HG03354 (cell line): Measurements from ENCODE around the gene GFY.

ENCODE experiments used
- ATAC-seq: cut with Tn5 transposase; IDR thresholded peaks from one replicate; pipeline ENCODE4 v1.9.1; 2021; ENCODE audit warnings: mild to moderate bottlenecking; ENCODE audit not compliant: unreplicated experiment, poor library complexity, severe bottlenecking

GFY gene

DNA sequence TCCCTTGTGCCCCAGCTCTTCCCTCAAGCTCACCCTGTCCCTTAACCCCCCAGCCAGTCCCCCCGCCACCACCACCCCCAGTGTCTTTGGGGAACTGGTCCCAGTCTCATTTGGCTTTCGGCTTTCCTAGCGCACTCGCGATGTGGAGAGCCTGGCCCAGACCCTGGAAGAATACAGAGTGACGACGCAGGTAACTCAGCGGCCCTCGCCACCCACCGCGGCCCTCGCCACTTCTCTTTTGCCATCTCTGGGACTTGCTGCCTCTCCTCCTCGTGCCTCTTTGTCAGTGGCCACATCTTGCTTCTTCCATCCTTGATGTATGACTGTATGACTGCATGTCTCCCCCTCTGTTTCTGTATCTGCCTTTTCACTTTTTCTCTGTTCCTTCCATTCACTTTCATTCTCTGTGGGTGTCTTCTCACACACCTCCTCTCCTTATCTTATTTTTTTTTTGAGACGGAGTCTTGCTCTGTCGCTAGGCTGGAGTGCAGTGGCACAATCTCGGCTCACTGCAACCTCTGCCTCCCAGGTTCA lies 17.6 kb upstream of the GFY start:
- no peak for ATAC-seq

DNA sequence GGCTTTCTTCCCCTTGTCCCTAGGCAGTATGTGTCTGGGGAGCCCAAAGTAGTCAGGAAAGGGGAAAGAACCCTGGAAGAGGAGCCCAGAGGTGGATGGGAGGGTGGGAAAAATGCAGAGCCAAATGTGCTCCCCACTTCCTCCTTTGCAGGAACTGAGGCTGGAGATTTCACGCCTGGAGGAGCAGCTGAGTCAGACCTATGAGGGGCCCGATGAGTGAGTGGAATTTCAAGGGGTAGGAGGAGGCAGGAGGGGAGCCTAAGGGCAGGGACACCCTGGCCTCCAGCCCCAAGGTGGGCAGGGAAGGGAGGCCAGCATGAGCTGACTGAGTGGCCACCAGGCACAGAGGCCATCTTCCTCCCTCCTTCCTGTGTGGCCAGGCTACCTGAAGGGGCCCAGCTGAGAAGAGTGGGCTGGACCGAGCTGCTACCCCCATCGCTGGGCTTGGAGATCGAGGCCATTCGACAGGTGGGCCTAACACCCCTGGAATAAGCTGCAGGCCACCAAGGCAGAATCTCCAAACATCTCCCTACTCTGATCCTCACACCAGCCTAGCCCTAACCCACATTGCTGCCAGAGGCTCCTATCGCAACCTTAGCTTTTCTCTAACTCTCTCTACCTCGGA lies 16.3 kb upstream of the GFY start:
- no peak for ATAC-seq

DNA sequence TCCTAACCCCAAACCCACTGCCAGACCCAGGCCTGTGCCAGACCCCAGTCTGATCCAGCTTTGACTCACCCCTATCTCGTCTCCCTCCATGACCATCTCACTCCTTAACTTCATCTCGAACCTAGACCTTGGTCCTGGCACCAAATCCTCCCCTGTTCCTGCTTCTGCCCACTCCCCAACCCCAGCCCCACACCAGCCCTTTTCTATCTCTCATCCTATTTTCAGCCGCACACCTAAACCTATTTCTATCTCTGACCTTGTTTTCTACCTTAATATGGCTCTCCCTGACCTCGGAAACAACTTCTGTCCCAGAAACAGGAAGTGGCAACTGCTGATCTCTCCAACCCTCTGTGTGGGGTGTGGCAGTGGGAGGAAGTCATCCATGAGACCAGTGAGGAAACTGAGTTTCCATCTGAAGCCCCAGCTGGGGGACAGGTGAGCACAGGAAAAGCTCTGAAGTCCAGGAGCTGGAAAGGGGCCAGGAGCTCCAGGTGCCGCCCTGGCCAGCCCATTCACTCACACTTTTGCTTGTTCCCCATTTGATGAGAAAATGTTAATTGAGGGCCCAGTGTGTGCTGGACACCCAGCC lies 15.7 kb upstream of the GFY start:
- no peak for ATAC-seq

DNA sequence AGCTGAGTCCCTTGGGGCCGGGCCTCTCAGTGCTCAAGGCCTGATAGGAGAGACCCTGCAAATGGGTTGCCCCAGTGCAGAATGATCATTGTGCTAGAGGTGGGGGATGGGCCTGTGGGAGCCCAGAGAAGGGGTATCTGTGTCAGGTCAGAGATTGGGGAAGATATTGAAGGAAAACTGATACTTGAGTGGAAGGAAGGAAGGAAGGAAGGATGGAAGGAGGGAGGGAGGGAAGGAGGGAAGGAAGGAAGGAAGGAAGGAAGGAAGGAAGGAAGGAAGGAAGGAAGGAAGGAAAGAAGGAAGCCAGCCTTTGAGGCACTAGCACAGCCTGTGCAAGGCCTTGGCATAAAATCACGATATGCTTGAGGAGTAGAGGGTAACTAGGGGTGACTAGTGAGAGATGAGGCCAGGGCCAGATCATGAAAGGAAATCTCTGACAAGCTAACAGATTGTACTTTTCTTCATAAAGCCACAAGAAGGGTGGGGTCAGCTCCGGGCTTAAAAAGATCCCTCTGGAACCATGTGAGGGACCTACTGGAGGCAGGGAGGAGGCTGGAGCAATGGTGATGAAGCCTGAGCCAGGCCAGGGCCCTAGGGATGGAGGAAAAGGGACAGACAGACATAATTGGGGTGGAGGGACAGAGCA lies 13.4 kb upstream of the GFY start:
- ATAC-seq = no peak

DNA sequence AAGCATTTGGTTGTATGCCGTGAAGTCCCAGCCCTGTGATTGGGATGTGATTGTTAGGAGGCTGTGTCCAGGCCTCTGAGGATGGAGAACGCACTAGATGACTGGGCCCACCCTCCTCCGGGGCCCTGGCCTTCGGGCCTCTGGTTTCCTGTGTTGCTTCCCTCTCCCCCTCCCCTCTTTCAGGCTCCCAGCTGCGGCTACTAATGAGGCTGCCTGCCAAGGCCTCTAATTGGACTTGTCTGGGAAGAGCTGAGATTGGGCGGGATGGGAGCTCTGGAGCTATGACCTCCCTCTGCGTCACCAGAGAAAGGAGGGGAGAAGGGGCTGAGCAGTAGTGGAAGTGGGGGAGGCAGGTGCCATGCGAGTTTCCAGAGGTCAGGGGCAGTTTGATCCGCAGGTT lies 11.8 kb upstream of the GFY start:
- no peak for ATAC-seq

DNA sequence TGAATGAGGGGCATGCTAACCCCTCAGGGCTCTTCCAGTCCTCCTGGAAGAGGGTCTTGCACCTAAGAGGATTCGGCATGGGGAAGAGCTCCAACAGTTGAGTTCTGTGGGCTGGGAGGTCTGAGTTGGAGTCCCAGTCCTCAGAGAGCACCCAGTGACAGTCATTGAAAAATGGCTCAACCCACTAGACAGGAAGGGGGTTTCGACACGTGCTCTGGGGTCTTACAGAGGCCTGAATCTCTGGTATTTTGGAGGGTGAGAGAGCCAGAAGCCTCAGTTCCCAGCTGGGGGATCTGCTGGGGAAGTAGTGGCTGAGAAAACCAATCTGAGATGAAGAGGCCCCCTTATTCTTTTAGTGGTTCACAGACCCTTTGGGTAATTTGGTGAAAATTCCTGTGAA lies 10.9 kb upstream of the GFY start:
- no peak for ATAC-seq

DNA sequence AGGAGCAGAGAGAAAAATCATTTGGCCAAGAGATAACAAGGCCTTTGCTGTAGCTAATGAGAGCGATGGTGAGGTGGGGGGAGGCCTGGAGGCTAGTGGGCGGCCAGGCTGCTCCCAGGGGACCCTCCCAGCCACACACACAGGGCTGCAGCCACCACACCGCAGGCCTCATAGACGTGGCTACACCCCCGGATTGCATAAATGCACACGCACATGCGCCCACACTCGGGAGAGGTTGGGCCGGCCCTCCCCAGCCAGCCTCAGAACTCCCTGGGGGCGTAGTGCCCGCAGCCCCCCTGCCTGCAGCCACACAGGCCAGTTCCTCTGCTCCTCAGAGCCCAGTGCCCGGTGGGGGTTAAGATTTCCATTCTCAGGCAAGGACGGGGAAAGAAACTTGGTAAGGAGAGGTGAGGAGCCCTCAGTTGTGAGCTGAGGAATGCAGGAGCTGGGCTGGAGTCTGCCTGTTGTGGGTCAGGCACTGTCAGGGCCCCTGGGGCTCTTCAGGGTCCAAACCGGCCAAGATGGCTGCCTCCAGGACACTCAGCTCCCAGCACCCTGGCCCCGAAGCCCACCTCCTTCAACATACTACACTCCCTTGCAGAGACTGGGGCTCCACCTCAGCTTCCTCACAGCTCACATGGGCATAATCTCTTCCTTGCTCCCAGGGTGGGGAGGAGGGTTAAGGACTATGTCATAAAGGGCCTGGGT lies 9.9 kb upstream of the GFY start:
- no peak for ATAC-seq

DNA sequence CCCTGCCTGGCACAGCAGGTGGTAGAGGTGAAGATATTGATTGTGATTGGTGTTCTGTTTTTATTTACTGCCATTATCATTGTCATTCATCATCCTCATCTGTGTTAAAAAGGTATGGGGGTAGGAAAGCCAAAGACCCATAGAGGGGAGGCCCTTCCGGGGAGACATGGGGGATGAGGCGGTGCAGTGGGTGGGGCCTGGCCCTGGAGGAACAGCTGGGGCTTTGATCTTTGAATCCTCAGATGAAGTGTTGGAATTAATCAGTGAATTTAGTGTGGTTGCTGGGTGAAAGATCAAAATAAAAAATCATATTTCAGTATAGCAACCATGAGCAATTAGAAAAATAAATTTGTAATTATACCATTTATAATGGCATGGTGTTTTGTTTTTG lies 9.4 kb upstream of the GFY start:
- no peak for ATAC-seq

DNA sequence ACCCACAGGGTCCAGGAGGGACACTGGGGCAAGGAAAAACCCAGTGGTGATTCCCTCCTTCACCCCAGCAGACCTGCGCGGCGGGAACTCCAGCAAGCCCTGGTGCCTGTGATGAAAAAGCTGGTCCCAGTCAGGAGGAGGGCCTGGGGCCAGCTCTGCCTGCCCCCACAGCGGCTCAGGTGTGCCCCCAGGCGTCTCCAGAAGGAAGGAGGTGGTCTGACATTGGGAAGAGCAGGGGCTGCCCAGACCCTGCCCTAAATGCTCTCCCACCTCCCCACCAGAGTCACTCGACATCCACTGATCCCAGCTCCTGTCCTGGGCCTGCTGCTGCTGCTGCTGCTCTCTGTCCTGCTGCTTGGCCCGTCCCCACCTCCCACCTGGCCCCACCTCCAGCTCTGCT lies 8.1 kb upstream of the GFY start:
- ATAC-seq = no peak

DNA sequence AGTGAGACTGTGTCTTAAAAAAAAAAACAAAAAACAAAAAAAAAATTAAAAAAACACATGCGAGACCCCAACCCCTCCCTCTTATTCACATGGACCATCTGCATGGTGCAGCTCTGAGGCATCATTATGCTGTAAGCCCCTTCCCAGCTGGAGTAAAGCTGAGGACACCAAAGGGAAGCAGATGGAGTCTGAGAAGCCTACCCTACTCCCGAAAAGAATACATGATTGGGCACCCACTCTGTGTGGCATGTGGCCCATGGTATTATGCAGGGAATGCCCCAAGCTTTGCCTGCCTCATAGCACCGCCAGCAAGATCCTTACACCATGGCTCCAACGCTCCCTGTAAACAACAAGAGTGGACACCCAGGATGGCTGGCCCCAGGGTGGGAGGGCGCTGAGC lies 6.7 kb upstream of the GFY start:
- ATAC-seq = no peak

DNA sequence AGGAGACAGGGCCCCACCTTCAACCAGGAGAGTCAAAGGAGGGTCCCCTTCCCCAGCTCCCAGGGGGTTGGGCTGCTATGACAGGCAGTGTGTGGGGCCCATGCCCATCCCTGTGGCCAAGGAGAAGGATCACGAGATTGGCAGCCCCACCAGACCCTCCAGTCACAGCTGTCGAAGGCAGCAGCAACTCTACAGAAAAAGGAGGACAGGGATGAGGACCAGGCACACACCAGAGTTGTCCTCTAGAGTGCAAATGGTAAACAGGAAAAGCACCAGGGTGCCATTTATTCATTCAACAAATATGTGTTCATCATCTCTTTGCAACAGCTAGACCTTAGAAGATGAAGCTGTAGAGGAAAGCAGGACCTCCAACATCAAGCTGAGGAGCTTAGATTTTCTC lies 6.0 kb upstream of the GFY start:
- no peak for ATAC-seq

DNA sequence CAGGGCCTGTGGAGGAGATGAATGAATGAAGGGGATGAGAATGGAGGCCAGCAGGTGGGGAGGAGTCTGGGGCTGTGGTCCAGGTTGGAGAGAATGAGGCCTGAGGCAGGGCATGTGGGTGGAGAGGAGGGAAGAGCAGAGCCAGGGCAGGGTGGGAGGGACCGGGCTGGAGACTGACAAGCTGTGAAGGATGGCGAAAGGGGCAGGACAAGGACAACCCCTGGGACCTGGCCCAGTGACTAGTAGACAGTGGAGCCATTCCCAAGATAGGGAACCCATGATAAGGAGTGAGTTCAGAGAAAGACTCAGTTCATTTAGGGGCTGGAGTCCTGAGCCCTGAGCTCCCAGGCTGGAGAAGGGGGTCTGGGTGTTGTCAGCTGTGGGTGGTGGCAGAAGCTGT lies 5.0 kb upstream of the GFY start:
- no peak for ATAC-seq

DNA sequence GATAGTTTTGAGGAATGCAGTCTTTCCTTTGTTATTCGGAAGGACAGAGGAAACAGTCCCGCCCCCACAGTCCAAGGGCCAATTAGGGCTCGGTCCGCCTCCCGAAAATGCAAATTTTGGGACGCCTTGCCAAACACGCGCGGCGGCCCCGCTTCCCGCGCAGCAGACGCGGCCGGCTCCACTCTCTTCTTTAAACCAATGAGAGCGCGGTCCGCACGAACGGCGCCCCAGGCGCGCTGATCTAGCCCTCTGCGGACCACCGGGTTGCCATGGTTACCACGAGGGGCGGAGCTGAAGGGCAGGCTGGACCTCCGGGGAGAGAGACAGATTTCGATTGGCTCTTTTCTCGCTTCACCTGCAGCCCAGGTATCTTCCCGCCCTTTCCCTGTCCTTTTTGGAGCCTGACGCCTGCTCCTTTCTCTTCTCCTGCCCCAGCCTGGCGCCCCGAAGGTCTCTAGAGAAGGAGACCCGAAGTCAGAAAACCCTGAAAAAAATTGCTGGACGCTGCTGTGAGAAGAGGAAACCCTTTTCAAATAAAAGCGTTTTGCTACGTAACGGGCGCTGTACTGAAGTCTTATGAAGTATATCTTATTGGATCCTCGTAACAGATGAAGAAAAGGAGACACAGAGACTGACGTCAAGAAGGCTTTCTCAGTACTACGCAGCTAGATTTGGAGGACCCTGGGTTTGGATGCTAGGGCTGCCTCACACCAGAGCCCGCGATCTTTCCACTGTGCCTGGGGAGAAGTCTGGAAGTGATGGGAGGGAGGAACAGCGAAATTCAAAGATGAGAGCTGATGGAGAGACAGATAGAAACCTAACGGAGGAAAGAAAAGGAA lies 3.9 kb upstream of the GFY start:
- ATAC-seq = no peak

DNA sequence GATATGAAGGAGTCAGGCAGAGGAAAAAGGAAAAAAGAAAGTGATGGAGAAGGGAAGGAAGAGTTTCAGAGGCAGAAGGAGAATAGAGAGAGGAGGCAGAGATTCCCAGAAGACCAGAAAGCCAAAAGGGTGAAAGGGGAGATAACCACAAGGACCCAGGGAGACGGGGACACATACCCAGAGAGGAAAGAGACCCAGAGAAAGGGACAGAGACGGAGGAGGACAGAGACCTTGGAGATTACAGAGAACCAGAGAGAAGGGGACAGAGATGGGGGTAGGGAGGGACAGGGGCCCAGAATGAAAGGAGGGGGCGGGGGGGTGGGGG lies 3.3 kb upstream of the GFY start:
- ATAC-seq = no peak

DNA sequence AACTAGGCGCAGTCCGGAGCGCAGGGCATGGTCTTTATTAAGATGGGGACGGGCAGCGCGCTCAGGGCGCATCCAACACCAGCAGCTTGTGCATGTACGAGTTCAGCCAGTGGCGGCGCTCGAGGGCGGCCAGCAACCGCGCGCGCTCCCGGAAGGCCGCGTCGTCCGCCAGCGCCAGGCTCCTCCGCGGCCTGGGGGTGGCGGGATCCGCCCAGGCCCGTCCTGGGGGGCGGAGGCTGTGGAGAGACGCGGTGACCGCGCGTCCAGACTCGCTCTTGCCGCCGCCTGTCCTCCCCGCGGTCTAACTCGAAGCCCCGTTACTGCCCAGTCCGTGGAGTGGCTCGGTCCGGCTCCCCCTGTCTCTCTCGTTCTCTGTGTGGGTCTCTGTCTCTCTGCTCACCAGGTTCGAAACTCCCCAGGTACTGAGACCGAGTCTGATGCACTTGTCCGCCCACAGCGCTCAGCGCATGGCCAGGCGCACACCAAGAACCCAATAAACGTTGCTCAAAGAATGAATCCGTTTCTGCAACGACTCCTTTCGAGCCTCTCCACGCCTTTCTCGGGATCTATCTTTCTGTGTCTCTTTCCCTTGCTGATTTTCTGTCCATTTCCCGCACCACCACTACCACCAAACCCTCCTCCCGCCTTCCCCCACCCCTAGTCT lies 2.6 kb upstream of the GFY start:
- no peak for ATAC-seq

DNA sequence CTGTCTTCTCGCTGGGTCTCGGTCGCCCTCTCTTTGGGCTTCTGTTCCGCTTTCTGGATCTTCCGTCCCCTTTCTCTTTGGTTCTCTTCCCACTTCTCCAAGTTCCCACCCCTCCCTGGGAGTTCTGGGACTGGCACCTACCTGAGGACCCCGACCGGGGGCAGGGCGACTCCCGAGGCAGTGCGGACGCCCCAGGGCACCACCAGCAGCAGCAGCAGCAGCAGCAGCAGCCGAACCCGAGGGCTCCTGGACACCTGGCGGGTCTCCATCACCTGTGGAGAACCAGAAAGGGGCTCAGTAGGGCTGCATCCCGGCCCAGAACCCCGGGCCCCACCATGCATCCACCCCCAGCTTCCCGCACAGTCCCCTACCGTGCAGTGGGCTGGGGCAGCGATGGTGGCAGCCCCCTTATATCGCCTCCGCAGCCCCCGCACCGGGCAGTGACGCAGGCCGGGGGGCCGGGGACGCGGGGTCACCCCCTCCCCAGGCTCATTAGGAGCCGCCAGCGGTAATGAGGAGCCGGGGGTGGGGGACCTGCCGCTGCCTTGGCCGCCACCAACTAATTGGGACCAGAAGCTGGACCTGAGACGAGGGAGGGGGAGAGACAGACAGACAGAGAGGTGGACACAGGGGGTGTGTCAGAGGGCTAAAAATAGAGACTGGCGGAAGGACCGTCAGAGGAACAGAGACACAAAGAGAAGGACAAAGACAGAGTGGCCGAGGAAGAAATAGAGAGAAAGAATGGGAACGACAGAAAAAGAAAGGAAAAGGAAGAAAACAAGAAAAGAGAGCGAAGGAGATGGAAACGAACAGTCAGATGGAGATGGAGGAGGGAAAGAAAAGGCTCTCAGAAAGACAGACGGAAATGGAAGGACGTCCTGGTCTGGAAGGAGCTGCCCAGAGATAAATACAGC lies 1.9 kb upstream of the GFY start, which contains the start of gene PTH2:
Gene PTH2 (minus strand): TSS at position 371 of the 914 bp plus-strand sequence. CDS start 102 bp downstream, at position 269.
- no peak for ATAC-seq

DNA sequence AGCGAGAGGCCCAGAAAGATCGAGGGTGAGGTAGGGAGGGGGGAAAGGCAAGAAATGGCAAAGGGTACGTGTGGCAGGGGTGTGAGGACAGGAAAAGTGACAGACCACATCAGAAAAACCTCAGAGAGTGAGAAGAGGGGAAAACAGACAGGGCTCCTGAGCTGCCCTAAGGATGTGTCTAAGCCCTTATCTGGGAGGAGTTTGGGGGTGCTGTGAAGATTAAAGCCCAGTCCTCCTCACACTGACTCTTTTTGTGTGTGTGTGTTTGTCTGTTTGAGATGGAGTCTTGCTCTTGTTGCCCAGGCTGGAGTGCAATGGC lies 1.2 kb upstream of the GFY start:
- ATAC-seq = no peak

DNA sequence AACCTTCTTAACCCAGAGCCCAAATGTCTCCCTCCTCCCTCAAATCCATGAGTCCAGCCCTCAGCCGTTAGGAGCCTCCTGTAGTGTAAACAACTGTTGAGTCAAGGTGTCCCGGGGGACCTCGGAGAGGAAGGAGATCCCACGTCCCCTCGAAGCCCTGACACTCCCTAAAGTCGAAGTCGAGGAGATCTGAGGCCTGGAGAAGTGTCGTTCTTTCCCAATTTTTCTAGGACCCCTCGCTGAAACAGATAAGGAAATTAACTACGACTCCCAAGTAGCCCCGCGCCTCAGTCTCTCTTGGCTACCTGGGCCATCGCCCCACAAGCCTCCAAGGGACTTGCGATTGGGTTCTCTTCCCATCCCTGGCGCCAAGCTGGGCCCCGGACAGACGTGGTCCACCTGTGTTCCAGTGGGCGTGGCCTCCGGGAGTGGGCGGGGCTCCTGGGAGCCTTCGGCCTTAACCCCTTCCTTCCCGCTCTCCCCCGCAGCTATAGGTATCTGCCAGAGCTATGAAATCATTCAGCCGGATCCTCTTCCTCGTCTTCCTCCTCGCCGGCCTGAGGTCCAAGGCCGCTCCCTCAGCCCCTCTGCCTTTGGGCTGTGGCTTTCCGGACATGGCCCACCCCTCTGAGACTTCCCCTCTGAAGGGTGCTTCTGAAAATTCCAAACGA lies 869 bp downstream of the GFY start:
- no peak for ATAC-seq
